HCT116 (cell line): ENCODE measurements around the gene ARHGDIA.

Experiments
- POLR2A ChIP-seq: IDR thresholded peaks from 2 replicates; pipeline ENCODE4 v1.7.0; 2011; ENCODE audit warnings: borderline replicate concordance; ENCODE audit not compliant: insufficient read depth, insufficient read length; ENCODE audit errors: extremely low read depth
- ZNF274 ChIP-seq: fragments of 200-500 bp; sonication (Bioruptor generic); IDR thresholded peaks from 2 replicates; pipeline ENCODE4 v1.6.1; 2014; ENCODE audit warnings: mild to moderate bottlenecking, low read depth, low read length, inconsistent platforms
- TF ChIP-seq, protein P1 (sequence below), 3 experiments: fragments of 200-600 bp in 1 of 3; sonication (generic) in 1 of 3; IDR thresholded peaks in 2 of 3; conservative IDR thresholded peaks in 1 of 3; 2 replicates each; pipeline ENCODE4 v1.5.1; 2012 to 2017; ENCODE audit warnings: low read depth in 2 of 3, low read length in 2 of 3, antibody characterized with exemption in 1 of 3, borderline replicate concordance in 1 of 3, control low read depth in 1 of 3, mild to moderate bottlenecking in 1 of 3, mixed read lengths in 1 of 3, mixed run types in 1 of 3, moderate library complexity in 1 of 3; ENCODE audit not compliant: insufficient read depth in 1 of 3

DNA sequence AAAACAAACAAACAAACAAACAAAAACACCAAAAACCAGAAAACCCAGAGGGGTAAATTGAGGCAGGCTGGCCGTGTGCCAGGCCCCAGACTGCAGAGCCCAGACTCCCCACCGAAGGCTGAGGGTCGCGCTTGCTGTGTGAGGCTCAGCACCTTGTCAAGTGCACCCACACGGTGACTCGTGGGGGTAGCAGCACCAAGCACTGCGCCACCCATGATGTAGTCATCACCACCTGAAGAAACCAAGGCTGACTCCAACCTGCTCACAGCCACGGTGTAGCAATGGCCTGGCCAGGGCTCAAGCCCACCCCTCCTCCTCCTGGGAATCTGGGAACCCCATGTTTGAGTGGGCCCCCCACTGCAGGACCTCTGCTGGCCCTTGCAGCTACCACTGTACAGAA lies 50.0 kb downstream of the ARHGDIA start:
- TF ChIP-seq, protein P1, sequence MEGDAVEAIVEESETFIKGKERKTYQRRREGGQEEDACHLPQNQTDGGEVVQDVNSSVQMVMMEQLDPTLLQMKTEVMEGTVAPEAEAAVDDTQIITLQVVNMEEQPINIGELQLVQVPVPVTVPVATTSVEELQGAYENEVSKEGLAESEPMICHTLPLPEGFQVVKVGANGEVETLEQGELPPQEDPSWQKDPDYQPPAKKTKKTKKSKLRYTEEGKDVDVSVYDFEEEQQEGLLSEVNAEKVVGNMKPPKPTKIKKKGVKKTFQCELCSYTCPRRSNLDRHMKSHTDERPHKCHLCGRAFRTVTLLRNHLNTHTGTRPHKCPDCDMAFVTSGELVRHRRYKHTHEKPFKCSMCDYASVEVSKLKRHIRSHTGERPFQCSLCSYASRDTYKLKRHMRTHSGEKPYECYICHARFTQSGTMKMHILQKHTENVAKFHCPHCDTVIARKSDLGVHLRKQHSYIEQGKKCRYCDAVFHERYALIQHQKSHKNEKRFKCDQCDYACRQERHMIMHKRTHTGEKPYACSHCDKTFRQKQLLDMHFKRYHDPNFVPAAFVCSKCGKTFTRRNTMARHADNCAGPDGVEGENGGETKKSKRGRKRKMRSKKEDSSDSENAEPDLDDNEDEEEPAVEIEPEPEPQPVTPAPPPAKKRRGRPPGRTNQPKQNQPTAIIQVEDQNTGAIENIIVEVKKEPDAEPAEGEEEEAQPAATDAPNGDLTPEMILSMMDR (IDR thresholded peaks at IDR 0.05 in 2 of 3, conservative IDR thresholded peaks at IDR 0.05 in 1 of 3; ENCODE audit: borderline replicate concordance in 1 of 3, insufficient read depth in 1 of 3, low read depth in 2 of 3, low read length in 2 of 3), result no peak
- TF ChIP-seq POLR2A (no peak), ZNF274 (no peak)
